A549 (cell line): ENCODE results near the gene ZBTB37.

ENCODE experiments used
- CEBPB ChIP-seq, 2 experiments: fragments of >200 bp in 1 of 2; sonication (Bioruptor Twin) in 1 of 2; formaldehyde crosslinking in 1 of 2; IDR thresholded peaks; 2 replicates each; pipeline ENCODE4 v1.6.1; 2012 to 2016
- CTCF ChIP-seq: fragments of >200 bp; sonication (Bioruptor Twin); formaldehyde crosslinking; IDR thresholded peaks from 3 replicates; pipeline ENCODE4 v1.5.1; 2016
- EP300 ChIP-seq, 2 experiments: fragments of >200 bp; sonication (Bioruptor Twin); formaldehyde crosslinking; IDR thresholded peaks; 2 replicates in 1 of 2; 3 replicates in 1 of 2; pipeline ENCODE4 v1.6.1; 2016 to 2017
- ESRRA ChIP-seq: fragments of 150-350 bp; IDR thresholded peaks from 2 replicates; pipeline ENCODE4 v1.6.1; 2014; ENCODE audit warnings: mild to moderate bottlenecking, low read length, borderline replicate concordance
- HOXA7 ChIP-seq: fragments of 250-450 bp; sonication (Bioruptor Pico); IDR thresholded peaks from 2 replicates; pipeline ENCODE4 v1.5.0; 2020; ENCODE audit warnings: mild to moderate bottlenecking, moderate library complexity
- JUN ChIP-seq, 2 experiments: fragments of >200 bp; sonication (Bioruptor Twin); formaldehyde crosslinking; IDR thresholded peaks; 2 replicates in 1 of 2; 3 replicates in 1 of 2; pipeline ENCODE4 v1.6.1; 2016 to 2017
- MAX ChIP-seq: IDR thresholded peaks from 2 replicates; pipeline ENCODE4 v1.6.1; 2012
- MYC ChIP-seq: IDR thresholded peaks from 2 replicates; pipeline ENCODE4 v1.6.1; 2012; ENCODE audit warnings: mild to moderate bottlenecking, inconsistent platforms, low read length, improper control_type of control experiment, borderline replicate concordance
- NR3C1 ChIP-seq: fragments of >200 bp; sonication (Bioruptor Twin); formaldehyde crosslinking; IDR thresholded peaks from 3 replicates; pipeline ENCODE4 v1.6.1; 2017
- POLR2AphosphoS2 ChIP-seq: conservative IDR thresholded peaks from 2 replicates; pipeline ENCODE4 v1.6.1; 2012; ENCODE audit warnings: low read length, improper control_type of control experiment, inconsistent platforms
- REST ChIP-seq: fragments of 200-600 bp; sonication (generic); IDR thresholded peaks from 2 replicates; pipeline ENCODE4 v1.6.1; 2016; ENCODE audit warnings: antibody characterized with exemption, mild to moderate bottlenecking, moderate library complexity
- ZC3H11A ChIP-seq: fragments of 450-650 bp; IDR thresholded peaks from 2 replicates; pipeline ENCODE4 v1.6.1; 2014; ENCODE audit warnings: antibody characterized with exemption, mild to moderate bottlenecking

DNA sequence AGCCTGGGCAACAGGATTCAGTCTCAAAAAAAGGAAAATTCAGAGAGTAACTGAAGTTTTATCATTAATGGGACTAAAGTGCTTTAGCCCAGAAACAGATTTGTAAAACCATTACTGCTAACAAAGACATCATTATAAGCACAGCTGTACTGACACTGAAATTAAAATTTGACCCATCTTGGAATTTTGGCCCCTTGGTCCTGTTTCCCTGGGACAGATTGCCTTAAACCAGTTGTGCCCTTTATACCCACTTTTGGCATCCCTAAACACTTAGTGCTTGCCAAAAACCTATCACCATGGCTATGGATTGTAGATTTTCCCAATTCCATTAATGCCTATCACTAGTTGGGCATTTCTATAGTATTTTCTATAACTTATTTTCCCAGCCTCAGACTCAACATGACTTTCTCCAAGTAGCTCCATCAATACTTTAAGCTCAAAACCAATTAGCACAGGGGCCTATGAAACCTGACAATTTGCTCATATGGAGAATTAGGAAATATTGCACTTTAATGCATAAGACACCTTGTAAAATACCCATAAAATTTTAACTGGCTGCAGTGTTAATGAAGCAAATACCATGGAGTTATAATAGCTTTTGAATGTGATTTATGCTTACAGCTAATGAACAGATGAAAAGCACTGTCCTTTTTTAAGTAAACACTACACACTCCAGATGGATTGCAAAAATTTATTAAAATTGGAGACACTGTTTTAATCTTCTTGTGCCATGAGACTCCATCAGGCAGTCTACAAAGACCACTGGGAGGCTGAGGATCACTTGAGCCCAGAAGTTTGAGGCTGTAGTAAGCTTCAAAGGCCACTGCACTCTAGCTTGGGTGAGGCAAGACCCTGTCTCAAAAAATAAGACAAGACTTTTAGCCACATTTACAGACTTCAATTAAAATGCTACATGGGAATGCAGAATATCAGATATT is 4.7 kb upstream of the ZBTB37 start:
- TF ChIP-seq ZC3H11A (no peak), MAX (no peak), EP300 (IDR thresholded peaks at IDR 0.05) (no peak), ESRRA (no peak), REST (no peak), JUN (IDR thresholded peaks at IDR 0.05) (peak; percentile 8 to 9; a peak in 2 of 5 replicates), CEBPB (IDR thresholded peaks at IDR 0.05) (no peak), NR3C1 (no peak), CTCF (no peak), POLR2AphosphoS2 (peak; percentile 93), MYC (no peak), HOXA7 (CRISPR knock-in tag) (peak; percentile 97)
